ENCODE results near the gene DCUN1D1.

DCUN1D1 gene

GRCh38 chr3:182971637-182972036, 8.7 kb downstream of the DCUN1D1 start:
- FAIRE-seq = no peak

GRCh38 chr3:182970811-182971418, 9.4 kb downstream of the DCUN1D1 start:
- no peak for FAIRE-seq

DNA sequence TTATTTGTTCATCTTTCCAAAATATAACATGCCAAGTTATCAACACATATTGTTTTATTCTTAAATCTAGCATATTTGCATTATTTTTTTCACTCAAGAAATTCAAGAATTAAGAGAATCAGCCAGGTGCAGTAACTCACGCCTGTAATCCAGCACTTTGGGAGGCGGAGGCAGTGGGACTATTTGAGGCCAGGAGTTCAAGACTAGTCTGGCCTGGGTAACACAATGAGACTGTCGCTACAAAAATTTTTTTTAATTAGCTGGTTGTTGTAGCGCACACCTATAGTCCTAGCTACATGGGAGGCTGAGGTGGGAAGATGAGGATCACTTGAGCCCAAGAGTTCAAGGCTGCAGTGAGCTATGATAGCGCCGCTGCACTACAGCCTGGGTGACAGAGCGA, 10.5 kb downstream of the DCUN1D1 start:
- FAIRE-seq = no peak

DNA sequence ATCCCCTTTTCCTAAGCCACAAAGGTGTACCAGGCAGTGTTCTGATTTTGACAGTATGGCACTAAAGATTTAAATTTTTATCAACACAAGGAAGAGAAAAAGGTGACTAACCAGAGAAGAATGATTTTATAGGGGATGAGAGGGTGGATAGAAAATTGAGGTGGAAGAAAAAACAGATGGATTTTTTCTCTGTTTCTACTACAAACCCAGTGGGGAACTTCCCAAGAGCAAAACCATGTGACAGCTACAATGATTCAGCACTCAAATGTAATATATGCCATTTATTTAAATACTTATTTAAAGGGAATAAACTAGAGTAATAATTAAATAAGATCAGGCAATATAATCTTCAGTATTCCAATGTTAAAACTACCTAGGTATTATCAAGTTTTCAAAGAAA, 11.1 kb downstream of the DCUN1D1 start:
- FAIRE-seq = no peak

DNA sequence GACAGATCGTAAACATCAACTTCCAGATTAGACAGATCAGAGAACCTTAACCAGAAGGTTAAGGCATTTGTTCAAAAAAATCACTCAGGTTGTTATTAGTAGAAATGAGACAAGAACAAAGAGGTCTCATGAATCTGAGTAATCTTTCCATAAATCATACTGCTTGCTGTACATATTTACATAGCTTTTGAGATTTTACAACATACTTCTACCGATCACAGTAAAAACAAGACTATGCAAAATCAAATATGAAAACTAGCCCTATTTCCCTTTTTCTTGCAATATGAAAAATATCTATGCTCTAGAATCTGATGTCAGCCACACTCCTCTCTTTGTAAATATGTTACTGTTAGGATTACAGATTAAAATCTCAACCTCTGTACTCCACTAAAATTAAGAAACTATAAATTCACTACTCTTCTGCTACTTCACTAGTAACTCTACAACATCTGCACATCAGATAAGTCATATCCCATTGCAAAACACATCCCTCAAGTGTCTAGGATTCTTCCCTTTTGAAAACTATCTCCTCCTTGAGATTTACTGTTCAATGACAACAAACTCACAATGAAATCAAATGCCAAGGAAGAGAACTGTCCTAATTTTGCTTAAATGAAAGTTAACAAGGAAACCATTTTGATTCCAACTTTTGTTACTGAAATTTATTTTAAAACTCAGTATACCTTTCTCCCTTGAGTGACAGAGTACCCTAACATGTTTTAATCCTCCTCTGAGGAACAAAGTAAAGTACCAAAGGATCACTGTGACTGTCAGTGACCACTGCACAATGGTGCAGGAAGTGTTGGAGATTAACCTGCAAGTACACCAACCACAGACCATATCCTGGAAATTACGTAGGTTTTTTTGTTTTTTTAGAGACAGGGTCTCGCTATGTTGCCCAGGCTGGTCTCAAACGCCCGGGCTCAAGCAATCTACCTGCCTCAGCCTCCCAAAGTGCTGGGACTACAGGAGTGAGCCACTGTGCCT, 12.8 kb downstream of the DCUN1D1 start:
- no peak for FAIRE-seq

DNA sequence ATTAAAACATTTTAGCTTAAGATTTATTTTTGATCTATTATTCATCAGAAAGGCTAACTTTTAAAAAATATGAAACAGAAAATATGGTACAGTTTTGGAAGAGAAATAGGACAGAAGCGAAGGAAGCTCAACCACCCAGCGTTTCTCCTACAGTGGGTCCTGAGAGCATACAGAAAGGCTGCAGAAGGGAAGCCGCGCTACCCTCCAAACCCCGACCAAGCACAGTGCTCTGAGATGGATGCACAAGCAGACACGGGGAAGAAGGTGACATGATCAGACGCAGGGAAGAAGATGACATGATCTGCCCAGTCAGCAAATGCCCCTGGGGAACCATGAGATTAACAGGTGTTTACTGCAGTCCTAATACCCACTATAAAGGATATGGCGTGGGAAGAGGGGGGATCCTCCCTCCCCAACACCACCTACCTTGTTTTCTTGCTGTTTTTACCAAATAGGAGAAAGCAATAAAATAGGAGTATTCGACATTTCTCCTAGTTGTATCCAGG, 14.4 kb downstream of the DCUN1D1 start:
- FAIRE-seq = no peak

GRCh38 chr3:182964179-182964578, 16.2 kb downstream of the DCUN1D1 start:
- no peak for FAIRE-seq

GRCh38 chr3:182962166-182962565, 18.2 kb downstream of the DCUN1D1 start:
- FAIRE-seq = no peak

- no peak for FAIRE-seq
These were observed 20.6 kb downstream of the DCUN1D1 start for GRCh38 chr3:182959474-182960350.

DNA sequence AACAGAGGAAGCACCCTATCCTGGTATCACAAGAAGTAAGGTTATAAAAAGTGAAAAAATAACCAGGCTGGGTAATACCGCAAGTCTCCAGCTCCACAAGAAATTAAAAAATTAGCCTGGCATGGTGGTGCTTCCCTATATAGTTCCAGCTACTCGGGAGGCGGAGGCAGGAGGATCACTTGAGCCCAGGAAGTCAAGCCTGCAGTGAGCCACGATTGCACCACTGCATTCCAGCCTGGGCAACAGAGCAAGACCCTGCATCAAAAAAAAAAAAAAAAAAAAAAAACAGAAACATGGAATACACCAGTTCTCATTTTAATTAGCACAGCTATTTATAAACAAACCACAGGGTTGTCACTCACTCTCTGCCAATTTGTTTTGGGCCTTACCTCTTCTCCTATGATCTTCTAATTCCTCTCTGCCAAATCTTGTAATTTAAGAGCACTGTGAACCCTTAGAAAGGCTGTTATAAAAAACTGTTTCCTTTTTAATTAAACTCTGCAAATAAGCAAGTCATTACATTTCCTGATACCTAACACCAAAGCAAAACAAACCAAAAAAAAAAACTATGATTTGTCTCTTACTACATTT, 22.6 kb downstream of the DCUN1D1 start:
- FAIRE-seq = no peak

GRCh38 chr3:182957226-182957625, 23.1 kb downstream of the DCUN1D1 start:
- no peak for FAIRE-seq

- FAIRE-seq = no peak
These were observed 25.6 kb downstream of the DCUN1D1 start for GRCh38 chr3:182954553-182955235.

- no peak for FAIRE-seq
These were observed 30.6 kb downstream of the DCUN1D1 start for GRCh38 chr3:182949688-182950087.

- FAIRE-seq = no peak
These were observed 32.0 kb downstream of the DCUN1D1 start for GRCh38 chr3:182948305-182948704.

GRCh38 chr3:182947888-182948287, 32.5 kb downstream of the DCUN1D1 start:
- FAIRE-seq = no peak

- no peak for FAIRE-seq
These were observed 38.6 kb downstream of the DCUN1D1 start for GRCh38 chr3:182941719-182942118.

DNA sequence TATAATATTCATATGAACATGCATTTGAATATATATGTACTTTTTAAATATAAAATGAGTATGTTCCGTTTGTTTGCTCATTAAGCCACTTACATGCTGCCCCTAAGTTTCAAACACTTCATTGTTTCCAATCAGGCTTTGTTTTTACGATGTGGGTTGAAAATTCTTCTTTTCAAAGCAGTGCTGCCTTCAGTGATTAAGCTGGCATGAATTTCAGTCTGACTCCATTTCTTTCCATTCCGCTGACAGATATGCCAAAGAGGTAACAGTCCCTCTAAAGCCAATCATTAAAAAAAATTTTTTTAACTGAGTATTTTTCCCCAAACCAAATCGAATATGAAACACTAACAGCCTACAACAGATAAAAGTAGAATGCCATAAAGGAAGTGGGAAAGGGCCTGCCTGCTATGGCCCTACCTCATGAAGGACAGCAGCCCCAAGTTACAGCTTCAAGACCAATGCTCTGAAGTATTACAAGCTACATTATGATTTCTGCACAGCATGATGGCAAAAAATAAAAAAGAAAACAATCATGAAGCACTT, 40.0 kb downstream of the DCUN1D1 start:
- FAIRE-seq = no peak

DNA sequence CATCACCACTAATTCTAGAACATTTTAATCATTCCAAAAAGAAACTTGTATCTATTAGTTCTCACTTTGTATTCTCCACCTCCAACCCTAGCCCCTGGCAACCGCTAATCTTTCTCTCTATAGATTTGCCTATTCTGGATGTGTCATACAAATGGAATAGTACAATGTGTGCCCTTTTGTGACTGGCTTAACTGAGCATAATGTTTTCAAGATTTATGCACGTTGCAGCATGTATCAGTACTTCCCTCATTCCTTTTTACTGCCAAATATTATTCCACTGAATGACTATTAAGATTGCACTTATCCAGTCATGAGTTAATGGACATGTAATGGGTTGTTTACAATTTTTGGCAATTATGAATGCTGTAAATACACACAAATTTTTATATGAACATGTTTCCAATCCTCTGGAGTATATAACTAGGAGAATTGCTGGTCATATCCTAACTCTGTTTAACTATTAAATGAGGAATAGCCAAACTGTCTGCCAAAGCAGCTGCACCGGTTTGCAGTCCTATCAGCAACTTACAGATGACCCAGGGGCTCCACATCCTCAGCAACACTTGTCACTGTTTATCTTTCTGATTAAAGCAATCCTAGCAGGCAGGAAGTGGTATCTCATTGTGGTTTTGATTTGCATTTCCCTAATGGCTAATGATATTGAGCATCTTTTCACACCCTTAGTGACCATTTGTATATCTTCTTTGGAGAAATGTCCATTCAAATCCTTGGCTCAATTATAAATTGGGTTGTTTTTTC, 42.9 kb downstream of the DCUN1D1 start:
- no peak for FAIRE-seq

- no peak for FAIRE-seq
These were observed 43.4 kb downstream of the DCUN1D1 start for GRCh38 chr3:182936918-182937285.

DNA sequence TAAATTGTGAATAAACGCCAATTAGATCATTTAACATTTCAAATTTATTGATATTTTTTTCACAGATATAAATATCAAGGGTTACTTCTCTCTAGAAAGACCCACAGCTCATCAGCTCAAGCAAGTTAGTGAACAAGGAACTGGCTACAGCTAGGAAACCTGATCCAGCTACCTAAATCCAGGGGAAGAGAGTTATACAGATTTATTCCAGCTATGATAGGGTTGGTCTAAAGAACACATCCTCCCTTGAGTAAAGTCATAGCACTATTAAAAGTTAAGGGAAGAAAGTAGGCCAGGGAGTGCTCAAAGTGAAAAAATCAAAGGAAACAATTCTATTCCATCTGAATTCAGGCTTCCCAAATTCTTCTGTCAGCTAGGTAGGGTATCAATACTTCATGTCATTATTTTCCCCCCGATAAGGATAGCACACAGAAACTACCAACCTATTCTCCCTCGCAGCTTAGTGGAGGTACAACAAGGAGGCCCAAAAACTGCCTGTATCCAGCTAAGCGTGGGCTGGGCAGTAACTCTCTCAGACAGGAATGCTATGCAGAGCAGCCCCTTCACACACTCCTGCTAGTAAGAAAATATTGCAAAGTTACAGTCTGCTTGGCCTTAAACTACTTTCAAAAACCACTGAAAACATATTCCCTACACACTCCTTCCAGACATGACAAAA, 44.0 kb downstream of the DCUN1D1 start:
- FAIRE-seq = no peak
